Measurements from ENCODE around the gene PDCD6IP. TPM values are rescaled to one million over a fixed set of nuclear protein-coding genes. Genes with fewer than 3 reads are reported as not detected.

The PDCD6IP gene
- total and polyA plus RNA-seq, 2 of the 13 experiments (the other 11 are each of a cell fraction or from before 2014, with no cell fraction given): 62.5 to 85.6 TPM

GRCh38 chr3:33773637-33774036 is 24.8 kb upstream of the PDCD6IP start:
- WGBS (ENCODE audit: low lambda C conversion rate): 14% methylated on average over 2 of the region's 2 CpGs
- no peak for FAIRE-seq
- H4K20me1 ChIP-seq (ENCODE audit: insufficient read depth, low read length): no peaks in the 10 kb centered on the region
- in situ Hi-C loops (cut with HindIII; ENCODE audit: extremely low pct_ligation_motif_present, low pct_unique_long_range_greater_than_20kb) (no loop called here), intact Hi-C loops (cut with micrococcal nuclease; ENCODE audit: unreplicated experiment) (no loop called here)
- H3K27me3 ChIP-seq (ENCODE audit: control insufficient read depth in 1 of 2, insufficient read depth in 2 of 2, low read length in 2 of 2): no peaks in the 10 kb centered on the region
- H2AFZ ChIP-seq (ENCODE audit: low read length): no peak overlapping the region
- no peak for TF ChIP-seq REST (IDR thresholded peaks at IDR 0.05; ENCODE audit: borderline replicate concordance in 1 of 2, low read depth in 1 of 2, low read length in 2 of 2)
- CTCF ChIA-PET (ENCODE audit: low intra/inter-chr PET ratio, low total read pairs): no interaction called here
- DNase-seq (ENCODE audit: low spot score): no peak
- ATAC-seq: no peak
- POLR2A ChIA-PET: interaction anchor here (0.6 kb wide), 1 partner anchor 225 kb away, joined by 3 read pairs; no protein-coding TSS in a partner anchor
- H3K79me2 ChIP-seq (ENCODE audit: insufficient read depth, low read length): no peaks in the 10 kb centered on the region
- no peak overlapping the region for H3K27ac ChIP-seq (ENCODE audit: extremely low read length, insufficient read depth, low read length)
- H3K9me3 ChIP-seq (ENCODE audit: low read length): no peaks in the 10 kb centered on the region
- H3K4me1 ChIP-seq (ENCODE audit: insufficient read depth, low read length): no peaks in the 10 kb centered on the region
- no peaks in the 10 kb centered on the region for H3K36me3 ChIP-seq (replicated peaks in 1 of 2; ENCODE audit: control insufficient read depth in 1 of 2, insufficient read depth in 2 of 2, low read length in 2 of 2)
- no peak overlapping the region for H3K4me3 ChIP-seq (replicated peaks in 1 of 3; ENCODE audit: insufficient read depth in 1 of 3, low read depth in 2 of 3, low read length in 3 of 3)
- BruUV-seq (replicated peaks): no TSS peak
- no peak overlapping the region for H3K4me2 ChIP-seq (ENCODE audit: low read depth, low read length)
- H3K9ac ChIP-seq (ENCODE audit: insufficient read depth, low read depth, low read length): no peak overlapping the region

- TF ChIP-seq ARID5B (CRISPR knock-in tag; IDR thresholded peaks at IDR 0.05): no peak
- no peak for TF ChIP-seq CEBPZ (IDR thresholded peaks at IDR 0.05; ENCODE audit: low read length)
- TF ChIP-seq HCFC1 (IDR thresholded peaks at IDR 0.05; ENCODE audit: low read depth, low read length): no peak
- TF ChIP-seq ZNF703 (CRISPR knock-in tag; IDR thresholded peaks at IDR 0.05; ENCODE audit: borderline replicate concordance): no peak
- TF ChIP-seq PRMT3 (CRISPR knock-in tag; IDR thresholded peaks at IDR 0.05; ENCODE audit: borderline replicate concordance, low read depth): no peak
- TF ChIP-seq RELA (CRISPR knock-in tag; IDR thresholded peaks at IDR 0.05): no peak
- 20% methylated on average over 3 of the region's 3 CpGs for WGBS (ENCODE audit: low lambda C conversion rate)
- POLR2A ChIA-PET: no interaction called here
Measured at GRCh38 chr3:33775363-33775762, 23.1 kb upstream of the PDCD6IP start.

More at GRCh38 chr3:33775363-33775762, 23.1 kb upstream of the PDCD6IP start:
- DNase-seq (ENCODE audit: low spot score) (no peak), FAIRE-seq (no peak), ATAC-seq (no peak)
- Histone ChIP-seq H2AFZ (ENCODE audit: low read length) (no peak overlapping the region), H3K9ac (ENCODE audit: insufficient read depth, low read depth, low read length) (no peak overlapping the region), H4K20me1 (ENCODE audit: insufficient read depth, low read length) (no peaks in the 10 kb centered on the region), H3K36me3 (replicated peaks in 1 of 2; ENCODE audit: control insufficient read depth in 1 of 2, insufficient read depth in 2 of 2, low read length in 2 of 2) (no peaks in the 10 kb centered on the region), H3K79me2 (ENCODE audit: insufficient read depth, low read length) (no peaks in the 10 kb centered on the region), H3K9me3 (ENCODE audit: low read length) (no peaks in the 10 kb centered on the region), H3K4me2 (ENCODE audit: low read depth, low read length) (no peak overlapping the region), H3K27ac (ENCODE audit: extremely low read length, insufficient read depth, low read length) (no peak overlapping the region), H3K4me3 (replicated peaks in 1 of 3; ENCODE audit: insufficient read depth in 1 of 3, low read depth in 2 of 3, low read length in 3 of 3) (no peak overlapping the region), H3K27me3 (ENCODE audit: control insufficient read depth in 1 of 2, insufficient read depth in 2 of 2, low read length in 2 of 2) (no peaks in the 10 kb centered on the region), H3K4me1 (ENCODE audit: insufficient read depth, low read length) (no peaks in the 10 kb centered on the region)
- in situ Hi-C loops (cut with HindIII; ENCODE audit: extremely low pct_ligation_motif_present, low pct_unique_long_range_greater_than_20kb) (no loop called here), intact Hi-C loops (cut with micrococcal nuclease; ENCODE audit: unreplicated experiment) (no loop called here)
- CTCF ChIA-PET (ENCODE audit: low intra/inter-chr PET ratio, low total read pairs): no interaction called here
- no TSS peak for BruUV-seq (replicated peaks)
